Epidermal melanocyte (primary cell): Measurements from ENCODE around the gene MAML1.

Experiments
- DNase-seq: peaks from one replicate; pipeline ENCODE4 v3.0.0; 2011; ENCODE audit warnings: low spot score; ENCODE audit not compliant: insufficient read length

The MAML1 gene

DNA sequence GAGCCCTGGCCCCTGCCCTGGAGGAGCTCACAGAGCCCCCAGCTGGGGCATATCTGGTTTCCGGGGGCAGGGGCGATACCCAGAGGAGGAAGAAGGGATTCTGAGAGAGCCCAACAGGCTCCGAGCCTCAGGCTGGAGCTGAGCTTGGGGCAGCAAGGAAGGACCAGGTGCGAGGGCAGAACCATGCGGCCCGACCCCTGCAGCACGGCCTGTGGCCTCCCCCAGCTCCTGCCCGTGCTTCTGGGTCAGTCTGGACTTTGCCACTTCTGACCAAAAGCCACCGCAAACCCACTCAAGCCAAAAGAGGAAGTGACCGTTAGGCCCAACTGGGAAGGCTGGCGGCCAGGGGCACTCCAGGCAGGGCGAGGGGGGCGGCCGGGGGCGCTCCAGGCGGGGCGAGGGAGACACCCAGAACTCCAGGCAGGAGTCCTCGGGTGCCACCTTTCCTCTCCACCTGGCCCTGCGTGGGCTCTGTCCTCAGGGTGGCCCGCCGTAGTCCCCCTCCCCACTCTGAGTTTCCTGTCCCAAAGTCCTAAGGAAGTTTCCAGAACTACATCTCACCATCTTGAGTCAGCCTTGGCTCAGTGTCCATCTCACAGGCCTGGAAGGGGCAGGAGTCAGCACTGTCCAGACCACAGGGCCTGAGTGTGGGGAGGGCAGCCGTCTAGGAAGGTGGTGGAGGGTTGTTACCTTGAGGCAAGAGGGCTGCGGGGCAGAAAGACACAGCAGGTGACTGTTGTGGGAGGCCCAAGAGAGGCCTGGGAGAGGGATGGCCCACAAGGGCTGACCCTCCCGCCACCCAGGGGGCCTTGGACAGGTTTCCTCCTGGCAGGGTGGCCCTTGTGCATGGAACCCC lies 60.2 kb downstream of the MAML1 start:
- DNase-seq: no peak

DNA sequence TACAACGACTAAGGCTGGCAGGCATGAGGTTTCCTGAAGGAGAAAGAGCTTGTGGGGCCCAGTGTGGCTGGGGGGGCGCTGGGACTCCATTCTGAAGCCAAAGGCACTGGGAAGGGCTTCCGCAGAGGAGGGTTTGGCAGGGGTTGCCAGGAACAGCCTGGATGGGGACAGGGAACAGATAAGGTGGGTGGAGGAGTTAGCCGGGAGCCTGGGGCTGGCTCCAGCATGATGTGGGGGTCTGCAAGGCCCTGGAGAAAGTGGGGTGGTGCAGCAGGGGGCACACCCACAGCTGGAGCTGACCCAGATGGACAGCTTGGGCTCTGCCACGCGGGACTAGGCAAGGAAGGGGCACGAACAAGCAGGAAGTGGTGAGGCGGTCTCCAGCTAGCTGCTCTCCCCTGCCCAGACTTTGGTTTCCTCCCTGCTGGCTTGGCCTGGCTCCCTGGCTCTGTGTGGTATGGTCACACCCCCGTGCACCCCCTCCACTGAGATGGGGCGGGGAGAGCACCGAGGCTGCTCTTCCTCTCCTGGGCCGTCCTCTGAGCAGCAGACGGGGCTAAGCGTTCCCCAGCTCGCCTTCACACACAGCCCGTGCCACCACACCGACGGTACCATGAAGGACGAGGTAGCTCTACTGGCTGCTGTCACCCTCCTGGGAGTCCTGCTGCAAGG lies 61.0 kb downstream of the MAML1 start, which contains the start of gene LTC4S:
TSS of gene LTC4S (plus strand) at position 519 of the 672 bp plus-strand sequence. CDS start at position 614, 95 bp downstream.
- DNase-seq: no peak

DNA sequence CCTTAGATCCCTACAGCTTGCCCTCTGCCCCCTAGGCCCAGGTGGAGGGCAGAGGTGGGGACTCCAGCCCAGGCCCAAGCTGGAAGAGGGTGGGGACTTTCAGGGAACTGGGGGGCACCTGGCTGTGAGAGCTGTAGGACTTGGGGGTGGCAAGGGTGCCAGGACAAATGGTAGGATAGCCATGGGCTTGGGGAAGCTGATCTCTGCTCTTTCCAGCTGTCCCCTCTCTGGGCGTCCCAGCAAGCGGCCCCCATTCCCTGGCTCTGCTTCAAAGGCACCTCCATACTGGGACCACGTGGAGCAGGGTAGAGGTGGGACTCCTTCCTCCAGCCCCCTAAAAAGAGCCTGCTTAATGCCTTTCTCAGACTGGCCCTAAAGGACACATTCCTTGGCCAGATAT lies 61.5 kb downstream of the MAML1 start:
- DNase-seq: no peak

DNA sequence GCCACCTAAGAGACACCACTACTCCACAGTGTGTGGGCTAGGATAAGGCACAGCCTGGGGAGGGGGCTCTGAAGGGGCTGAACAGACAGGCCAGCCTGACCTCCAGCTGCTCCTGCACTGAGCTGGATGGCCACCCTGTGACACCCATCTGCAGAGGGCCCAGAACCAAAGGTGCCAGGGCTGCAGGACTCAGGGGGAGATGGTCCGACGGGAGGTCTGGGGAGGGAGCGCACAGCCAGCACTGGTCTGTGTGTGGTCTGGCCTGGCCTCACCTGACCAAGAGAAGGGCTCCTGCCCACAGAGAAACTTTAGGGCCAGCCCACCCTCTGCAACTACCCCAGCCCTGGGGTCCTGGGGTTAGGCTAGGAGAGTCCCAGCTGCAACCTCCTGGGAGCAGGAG lies 62.0 kb downstream of the MAML1 start:
- no peak for DNase-seq

DNA sequence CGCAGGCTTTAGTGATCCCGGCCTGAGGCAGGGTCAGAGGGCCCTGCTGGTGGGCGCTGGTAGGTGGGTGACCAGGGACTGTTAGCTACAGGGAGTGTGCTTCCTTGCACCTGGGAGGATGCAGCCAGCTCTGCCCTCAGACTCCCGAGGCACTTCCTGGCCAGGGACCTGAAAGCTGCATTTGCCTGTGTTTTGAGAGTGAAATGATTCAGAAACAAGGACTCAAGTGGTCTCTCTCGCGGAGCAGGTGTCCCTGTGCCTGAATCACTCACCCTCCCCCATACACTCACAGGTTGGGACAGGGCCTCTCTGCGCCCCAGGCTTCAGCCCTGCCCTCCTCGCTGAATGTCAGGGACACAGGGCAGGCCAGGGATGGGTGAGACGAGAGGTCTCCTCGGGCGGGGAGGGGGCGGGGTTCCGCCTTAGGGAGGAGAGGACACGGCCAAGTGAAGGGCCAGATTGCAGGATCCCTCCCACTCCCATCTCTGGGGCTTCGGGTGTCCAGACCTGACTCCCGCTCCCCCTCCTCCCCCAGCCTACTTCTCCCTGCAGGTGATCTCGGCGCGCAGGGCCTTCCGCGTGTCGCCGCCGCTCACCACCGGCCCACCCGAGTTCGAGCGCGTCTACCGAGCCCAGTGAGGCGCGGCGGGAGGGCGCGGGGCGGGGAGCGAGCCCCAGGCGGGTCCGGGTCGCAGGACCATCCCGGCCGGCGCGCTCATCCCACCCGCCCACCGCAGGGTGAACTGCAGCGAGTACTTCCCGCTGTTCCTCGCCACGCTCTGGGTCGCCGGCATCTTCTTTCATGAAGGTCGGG lies 62.6 kb downstream of the MAML1 start:
- DNase-seq: no peak

DNA sequence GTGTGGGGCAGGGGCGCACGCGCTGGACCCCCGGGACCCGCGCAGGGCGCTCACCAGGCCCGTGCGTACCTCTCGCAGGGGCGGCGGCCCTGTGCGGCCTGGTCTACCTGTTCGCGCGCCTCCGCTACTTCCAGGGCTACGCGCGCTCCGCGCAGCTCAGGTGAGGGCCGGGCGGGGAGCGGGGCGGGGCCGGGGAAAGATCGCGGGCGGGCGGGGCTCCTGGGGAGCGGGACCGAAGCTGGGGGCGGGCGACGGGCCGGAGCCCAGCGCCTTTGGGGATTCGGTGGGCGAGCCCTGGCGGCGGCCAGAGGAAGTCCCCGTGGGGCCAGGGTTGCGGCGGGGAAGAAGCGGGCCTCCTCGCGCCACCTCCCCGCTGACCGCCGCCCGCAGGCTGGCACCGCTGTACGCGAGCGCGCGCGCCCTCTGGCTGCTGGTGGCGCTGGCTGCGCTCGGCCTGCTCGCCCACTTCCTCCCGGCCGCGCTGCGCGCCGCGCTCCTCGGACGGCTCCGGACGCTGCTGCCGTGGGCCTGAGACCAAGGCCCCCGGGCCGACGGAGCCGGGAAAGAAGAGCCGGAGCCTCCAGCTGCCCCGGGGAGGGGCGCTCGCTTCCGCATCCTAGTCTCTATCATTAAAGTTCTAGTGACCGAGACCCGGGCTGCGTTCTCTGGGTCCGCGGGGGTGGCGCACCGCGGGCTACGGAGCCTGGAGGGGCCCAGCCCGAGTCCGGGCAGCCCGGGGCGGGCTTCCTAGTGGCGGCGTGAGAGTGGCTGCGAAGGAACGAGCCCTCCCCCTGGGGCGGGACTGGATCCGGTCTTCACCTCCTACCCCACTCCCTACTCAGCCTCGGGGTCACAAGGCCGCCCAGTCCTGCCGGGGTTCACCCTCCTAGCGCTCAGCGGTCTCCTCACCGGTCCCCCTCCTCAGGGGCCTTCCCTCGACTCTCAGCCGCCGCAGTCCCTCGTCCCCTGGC lies 63.5 kb downstream of the MAML1 start:
- peak; percentile 89 for DNase-seq

DNA sequence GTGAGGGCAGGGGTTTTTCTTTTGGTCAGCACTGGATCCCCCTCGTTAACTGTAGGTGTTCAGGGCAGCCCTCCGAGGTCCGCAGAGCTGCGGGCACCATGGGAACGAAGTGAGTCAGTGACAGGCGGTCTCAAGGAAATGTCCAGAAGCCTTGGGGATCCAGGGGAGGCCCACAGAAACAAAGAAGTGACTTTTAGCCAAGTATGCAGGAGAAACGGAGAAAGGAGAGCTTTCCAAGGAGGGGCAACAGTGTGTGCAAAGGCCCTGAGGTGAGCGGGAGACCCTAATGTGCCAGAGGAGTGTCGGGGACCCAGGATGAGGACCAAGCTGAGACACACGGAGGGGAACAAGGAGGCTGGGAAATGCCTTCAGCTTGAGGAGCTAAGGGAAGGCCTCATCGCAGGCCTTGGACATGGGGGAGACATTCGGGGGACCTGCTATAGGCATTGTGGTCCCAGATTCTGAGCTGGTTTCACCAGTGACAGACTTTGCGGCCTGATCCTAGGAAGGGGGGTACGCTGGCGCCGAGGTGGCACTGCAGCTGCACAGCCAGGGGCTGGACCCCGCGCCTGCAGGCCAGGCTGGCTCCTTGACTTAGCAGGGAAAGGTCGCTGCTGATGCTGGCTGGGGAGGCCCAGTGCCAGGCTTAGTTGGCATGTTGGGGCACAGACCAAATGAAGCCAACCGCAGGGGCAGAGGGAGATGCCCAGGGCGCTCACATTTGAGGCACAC lies 64.4 kb downstream of the MAML1 start:
- no peak for DNase-seq

DNA sequence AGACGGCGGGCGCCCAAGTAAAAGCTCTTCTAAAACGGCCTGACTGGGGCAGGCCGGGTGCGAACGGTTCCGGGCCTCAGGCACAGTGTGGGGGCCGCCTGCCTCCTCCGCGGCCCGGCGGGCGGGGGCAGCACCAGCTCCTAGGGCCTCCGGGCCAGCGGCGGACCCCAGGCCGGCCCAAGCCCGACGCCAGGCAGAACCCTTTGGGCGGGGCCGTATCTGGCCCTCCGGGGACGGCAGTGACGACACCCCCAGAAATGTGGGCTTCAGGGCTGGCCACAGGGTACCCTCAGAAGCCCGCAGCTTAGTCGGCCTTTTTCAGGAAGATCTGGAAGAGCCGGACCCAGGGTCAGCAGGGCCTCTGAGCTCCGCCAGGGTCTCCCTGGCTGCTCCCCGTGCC lies 65.1 kb downstream of the MAML1 start:
- DNase-seq: no peak

DNA sequence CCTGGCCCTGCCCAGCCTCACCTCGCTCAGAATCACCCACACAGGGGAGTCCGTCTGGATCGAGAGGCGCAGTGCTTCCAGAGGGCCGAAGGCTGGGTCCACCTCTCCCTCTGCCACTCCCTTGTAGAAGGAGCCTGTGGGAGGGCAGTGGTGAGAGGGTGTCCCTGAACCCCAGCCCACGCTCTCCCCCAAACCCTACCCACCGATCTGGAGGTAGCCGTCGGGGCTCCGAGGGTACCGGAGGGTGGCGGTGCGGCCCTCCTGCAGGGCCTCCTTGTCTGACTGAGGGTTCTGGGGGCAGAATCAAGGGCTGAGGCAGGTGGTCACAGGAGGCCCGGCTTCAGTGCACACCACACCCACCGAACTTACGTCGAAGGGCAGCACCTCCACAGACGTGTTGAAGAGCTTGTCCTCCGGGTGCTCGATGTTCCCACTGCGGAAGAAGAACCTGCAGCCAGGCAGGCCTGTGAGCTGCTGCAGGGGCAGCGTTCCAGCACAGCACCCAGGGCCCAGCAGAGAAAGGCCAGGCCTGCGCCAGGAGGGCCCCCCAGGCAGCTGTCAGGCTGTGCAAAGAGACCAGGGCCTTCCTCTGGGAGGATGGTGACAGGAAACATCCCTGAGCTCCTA lies 65.6 kb downstream of the MAML1 start:
- DNase-seq: no peak

DNA sequence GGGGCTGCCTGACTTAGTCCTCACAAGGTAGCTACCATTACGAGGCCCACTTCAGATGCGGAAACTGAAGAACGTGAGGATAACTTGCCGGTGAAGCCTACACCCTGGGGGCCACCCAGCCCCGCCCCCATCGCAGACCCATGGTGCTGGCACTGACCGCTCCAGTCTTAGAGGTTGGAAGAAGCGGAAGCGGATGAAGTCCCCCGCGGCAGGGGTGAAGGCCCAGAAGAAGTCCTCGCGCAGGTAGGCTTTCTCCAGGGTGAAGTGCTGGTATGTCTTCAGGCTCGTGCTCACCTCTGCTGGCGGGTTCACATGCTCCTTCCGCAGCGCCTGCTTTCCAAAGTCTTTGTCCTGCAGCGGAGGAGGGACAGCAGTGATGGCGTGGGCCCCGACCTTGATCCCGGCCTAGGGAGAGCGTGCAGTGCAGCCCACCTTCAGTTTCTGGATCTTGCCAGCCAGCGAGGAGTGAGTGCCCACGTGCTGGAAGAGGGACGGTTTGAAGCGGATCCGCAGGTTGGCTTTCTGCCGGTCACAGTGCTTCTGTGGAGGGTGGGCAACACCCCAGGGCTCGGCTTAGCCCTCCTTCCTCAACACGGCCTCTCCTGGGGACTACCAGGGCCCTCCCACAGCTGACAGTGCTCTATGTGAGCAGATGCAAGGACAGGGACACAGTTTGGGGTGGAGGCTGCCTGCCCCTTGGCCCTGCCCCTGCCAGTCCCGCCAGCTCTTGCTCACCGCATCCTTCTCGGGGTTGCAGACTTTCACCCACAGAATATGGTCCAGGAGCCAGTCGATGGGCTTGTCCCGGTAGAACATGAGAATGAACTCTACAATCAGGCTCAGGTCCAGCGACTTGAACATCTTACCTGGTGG lies 66.4 kb downstream of the MAML1 start:
- no peak for DNase-seq

DNA sequence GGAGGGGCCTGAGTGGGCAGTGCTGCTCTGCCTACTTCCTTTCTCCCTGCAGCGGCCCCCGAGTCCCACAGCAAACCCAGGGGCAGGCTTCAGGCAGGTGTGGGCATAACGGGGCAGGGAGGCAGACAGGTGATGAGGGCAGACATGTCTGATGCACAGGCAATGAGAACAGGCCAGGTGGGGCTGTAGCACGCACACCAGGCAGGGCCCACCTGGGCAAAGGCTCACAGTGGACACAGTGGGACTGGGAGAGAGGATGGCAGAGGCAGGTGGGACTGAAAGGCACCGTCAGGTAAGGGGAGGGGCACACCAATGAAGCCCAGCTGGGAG lies 67.0 kb downstream of the MAML1 start:
- no peak for DNase-seq

DNA sequence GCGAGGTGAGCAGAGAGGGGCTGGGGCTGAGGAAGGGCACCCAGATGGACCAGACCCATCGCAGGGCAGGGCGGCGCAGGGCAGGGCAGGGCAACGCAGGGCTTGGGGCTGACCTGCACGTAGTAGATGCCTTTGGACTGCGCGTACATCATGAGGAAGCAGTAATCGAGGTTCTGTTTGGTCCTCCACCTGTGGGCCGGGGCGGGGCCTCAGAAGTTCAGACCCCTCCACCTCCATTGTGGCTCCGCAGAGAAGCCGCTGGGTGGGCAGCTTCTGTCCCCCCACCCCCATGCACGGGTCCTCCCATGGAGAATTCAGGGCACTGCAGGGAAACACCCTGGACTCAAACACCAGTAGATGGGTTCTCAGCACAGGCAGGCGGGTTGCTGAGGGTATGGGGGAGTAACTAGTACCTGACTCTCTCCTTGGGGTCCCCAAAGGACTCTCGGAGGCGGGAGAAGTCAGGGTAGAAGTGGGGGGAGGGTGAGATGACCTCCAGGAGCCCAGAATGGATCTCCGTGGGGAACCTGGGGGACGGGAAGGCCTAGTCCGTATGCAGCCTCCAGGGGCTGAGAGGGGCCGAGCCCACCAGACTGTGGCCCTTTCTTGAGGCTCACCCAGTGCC lies 67.6 kb downstream of the MAML1 start:
- DNase-seq: no peak

DNA sequence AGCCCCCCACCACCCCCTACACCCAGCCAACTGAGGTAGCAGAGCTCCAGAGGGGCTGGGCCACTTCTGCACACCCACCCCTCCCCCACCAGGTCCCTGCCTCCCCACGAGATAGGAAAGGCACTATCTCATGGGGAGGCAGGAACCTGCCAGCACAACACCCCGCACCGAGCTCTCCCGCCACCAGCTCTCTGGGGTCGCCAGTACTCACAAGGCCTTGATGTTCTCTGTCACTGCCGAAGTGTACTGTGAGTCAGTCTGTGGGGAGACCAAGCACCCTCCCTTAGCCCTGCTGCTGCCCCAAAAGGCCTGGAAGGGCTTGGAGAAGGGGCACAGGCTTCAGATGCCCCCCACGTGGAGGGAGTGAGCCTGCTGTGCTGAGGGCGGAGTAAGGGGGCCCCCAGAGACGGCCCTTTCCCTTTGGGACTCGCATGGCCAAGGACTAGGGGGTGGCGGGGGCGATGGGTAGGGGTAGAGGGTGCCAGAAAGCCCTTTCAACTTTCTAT lies 68.1 kb downstream of the MAML1 start:
- DNase-seq: no peak

DNA sequence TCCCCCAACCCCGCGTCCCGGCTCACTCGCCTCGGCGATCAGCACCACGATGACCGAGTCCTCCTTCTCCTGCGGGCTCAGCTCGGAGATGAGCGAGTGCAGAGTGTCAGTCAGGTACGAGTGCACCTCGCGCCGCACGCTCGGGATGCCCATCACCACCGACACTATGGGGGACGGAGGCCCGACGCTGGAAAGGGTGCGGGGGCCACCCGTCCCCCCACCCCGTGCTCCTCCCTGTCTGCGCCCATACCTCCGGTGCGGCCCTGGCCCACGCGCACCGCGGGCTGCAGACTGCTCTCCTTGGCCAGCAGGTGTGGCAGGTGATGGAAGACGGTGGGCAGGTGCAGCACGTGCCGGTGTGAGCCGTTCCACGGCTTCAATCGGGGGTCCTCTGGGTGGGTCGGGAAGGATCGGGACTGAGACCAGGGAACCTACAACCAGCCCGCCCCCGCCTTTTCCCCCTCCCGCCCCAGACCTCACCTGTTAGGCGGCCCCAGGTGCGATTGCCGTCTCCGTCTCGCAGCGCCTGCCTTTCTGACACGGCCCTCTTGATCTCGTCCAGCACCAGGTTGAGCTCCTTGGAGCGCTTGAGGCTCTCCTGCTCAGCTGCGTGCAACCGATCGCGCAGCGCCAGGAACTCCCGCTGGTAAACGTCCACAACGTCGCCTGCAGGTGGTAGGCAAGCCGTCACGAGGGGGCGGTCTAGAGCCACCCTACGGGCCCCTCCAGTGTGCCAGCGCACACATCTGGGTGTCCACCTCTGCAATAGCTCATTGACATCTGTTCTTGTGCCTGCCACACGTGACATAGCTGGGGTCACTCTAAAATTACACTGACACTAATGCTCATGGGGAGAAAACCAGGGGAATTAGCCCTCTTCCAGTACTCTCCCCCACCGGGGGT lies 68.9 kb downstream of the MAML1 start:
- no peak for DNase-seq

DNA sequence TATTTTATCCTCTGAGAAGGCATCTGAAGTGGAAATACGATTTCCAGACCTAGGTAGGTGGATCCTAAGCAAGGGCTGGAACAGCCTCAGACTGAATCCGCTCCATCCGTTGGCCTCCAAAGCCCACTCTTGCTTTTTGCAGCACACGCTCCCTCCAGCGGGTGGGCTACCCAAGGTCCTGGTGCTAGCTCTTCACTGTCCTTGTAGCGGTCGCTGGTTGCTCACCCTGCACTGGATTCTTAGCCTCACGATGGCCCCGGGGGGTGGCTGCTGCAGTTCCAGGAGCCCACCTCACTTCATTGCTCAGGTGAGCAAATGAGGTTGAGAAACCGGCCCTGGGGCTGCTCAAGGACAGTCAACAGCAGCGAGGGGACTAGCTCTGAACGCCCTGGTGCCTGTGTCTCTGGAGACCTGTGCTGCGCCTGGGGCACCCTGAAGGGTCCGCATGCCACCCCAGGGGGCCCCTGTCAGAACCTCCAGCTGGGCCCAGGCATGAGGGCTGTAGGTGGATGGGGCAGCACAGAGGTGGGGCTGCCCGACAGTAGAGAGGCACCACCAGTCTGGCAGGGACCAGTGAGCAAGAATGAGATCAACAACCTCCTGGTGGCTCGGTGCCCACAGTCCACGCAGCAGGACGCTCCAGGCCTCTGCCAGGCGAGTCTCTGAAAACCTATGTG lies 69.7 kb downstream of the MAML1 start:
- DNase-seq: no peak

DNA sequence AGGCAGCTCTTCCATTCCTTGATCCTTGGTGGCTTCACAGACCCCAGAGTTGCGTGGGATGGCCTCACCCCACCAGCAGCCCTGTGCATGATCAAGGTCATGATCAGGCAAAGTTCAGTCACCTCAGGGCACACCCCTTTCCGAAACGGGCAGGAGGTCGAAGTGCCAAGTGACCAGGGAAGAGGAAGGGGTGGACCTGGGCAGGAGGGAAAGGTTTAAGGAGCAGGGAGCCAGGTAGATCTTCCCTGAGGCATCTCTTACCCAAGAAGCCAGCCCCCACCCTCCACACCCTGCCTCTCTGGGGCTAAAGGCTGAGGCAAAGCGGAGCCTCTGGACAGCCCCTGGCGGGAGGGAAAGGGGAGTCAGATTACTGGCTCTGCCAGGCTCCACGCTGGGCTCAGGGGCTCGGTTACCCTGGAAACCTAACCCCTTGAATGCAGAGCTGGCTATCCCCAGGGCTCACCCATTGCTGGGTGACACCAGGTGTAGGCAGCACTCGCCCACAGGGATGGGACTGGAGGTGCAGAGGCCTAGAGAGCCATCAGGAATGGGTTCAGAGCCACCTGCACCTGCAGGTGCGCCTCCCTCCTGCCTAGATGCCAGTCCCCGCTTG lies 70.4 kb downstream of the MAML1 start:
- no peak for DNase-seq
